Measurements from ENCODE around the gene ZNF557. TPM values are rescaled to one million over a fixed set of nuclear protein-coding genes. Genes with fewer than 3 reads are reported as not detected.

ZNF557 gene
- total and polyA plus RNA-seq, 10 donors: 1.1 to 20.8 (median 13.6) TPM

DNA sequence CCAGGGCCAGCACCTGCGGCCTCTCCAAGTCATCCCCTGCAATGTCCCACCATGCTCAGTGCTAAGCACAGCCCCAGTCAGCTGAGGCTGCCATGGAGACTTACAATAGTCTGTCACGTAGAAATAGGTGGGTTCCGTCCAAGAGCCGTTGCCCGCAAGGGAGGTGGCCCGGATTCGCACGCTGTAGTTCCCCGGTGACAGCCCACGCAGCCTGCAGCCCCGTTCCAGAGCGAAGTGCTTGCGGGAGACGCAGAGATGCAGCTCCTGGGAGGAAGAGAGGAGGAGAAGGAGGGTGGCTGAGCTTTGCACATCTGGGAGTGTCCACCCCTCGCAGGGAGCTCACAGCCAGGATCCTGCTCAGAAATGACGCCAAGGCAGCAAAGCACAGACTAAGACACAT, 62.6 kb downstream of the ZNF557 start:
- peaks cover 0 to 3% (median 0%) of the 10 kb centered on the region in 8 donors for H3K9me3 ChIP-seq
- peak; percentile 41 for DNase-seq
- no peak overlapping the region for H3K27ac ChIP-seq
- 94 to 97% (median 97%) methylated on average over 16 of the region's 16 CpGs for WGBS, 5 donors
- H3K4me3 ChIP-seq: no peak overlapping the region
- H3K27me3 ChIP-seq (replicated peaks in 1 of 7): no peaks in the 10 kb centered on the region
- no peaks in the 10 kb centered on the region for H3K4me1 ChIP-seq
- TF ChIP-seq POLR2AphosphoS5 (IDR thresholded peaks at IDR 0.05) (peak in 1 of 3 donors; percentile 69), POLR2A (IDR thresholded peaks at IDR 0.05) (no peak)
- H3K36me3 ChIP-seq: peaks cover 3 to 100% (median 46%) of the 10 kb centered on the region in 6 donors
- intact Hi-C loops (cut with DNase I; ENCODE audit: low total_unique reads): no loop called here

- no peak for DNase-seq
- Histone ChIP-seq H3K27me3 (replicated peaks in 1 of 7) (no peaks in the 10 kb centered on the region), H3K4me1 (no peaks in the 10 kb centered on the region), H3K4me3 (no peak overlapping the region), H3K36me3 (peaks cover 0 to 100% (median 36%) of the 10 kb centered on the region in 6 donors), H3K9me3 (no peaks in the 10 kb centered on the region), H3K27ac (no peak overlapping the region)
- TF ChIP-seq POLR2AphosphoS5 (IDR thresholded peaks at IDR 0.05): peak in 2 of 3 donors; percentile 30 to 39
- TF ChIP-seq CTCF (IDR thresholded peaks at IDR 0.05 in 8 of 11, conservative IDR thresholded peaks at IDR 0.05 in 3 of 11): no peak
- TF ChIP-seq POLR2A (IDR thresholded peaks at IDR 0.05): no peak
- intact Hi-C loops (cut with DNase I; ENCODE audit: low total_unique reads): no loop called here
- 62 to 79% (median 76%) methylated on average over 2 of the region's 2 CpGs for WGBS, 5 donors
Measured at GRCh38 chr19:7137120-7137519, 67.6 kb downstream of the ZNF557 start.

Other genes with a start within 250 kb of the ZNF557 start
- gene ADGRE1, start 182.1 kb upstream of the ZNF557 start, total RNA-seq: 10 to 100 TPM; 20.1 to 65.2 (median 30.6) TPM
- gene ADGRE1, start 182.1 kb upstream of the ZNF557 start, polyA plus RNA-seq: 1 to 10 TPM; 2.3 to 4.0 (median 3.3) TPM
- not detected for gene MBD3L2B, start 48.3 kb upstream of the ZNF557 start, total RNA-seq
- not detected for gene MBD3L2B, start 48.3 kb upstream of the ZNF557 start, polyA plus RNA-seq
- not detected for gene MBD3L5, start 39.1 kb upstream of the ZNF557 start, total RNA-seq
- gene MBD3L5, start 39.1 kb upstream of the ZNF557 start, polyA plus RNA-seq: not detected
- gene MBD3L4, start 29.5 kb upstream of the ZNF557 start, total RNA-seq: not detected
- gene MBD3L4, start 29.5 kb upstream of the ZNF557 start, polyA plus RNA-seq: not detected
- gene MBD3L2, start 20.4 kb upstream of the ZNF557 start, total RNA-seq: not detected
- gene MBD3L2, start 20.4 kb upstream of the ZNF557 start, polyA plus RNA-seq: not detected
- gene MBD3L3, start 11.0 kb upstream of the ZNF557 start, total RNA-seq: not detected
- not detected for gene MBD3L3, start 11.0 kb upstream of the ZNF557 start, polyA plus RNA-seq
- gene INSR, start 224.7 kb downstream of the ZNF557 start, total RNA-seq: 100 to 1,000 TPM; 202 to 467 (median 368) TPM
- gene INSR, start 224.7 kb downstream of the ZNF557 start, polyA plus RNA-seq: 10 to 100 TPM in 2 of 3 donors, 1 to 10 TPM in 1; 7.6 to 21.5 (median 20.7) TPM